Measurements from ENCODE around the gene DNAJC16.
A peak's percentile ranks its signal among the peaks of the same experiment; 100 is the strongest.
"Not testable (repeated sequence)": the region's sequence is repeated elsewhere in the genome, so short reads cannot be mapped to it uniquely, and the experiment has no call there.

Gene DNAJC16

GRCh38 chr1:15583016-15583706 lies 56.5 kb downstream of the DNAJC16 start:
- no peak for DNase-seq (ENCODE audit: low read depth in 2 of 2)

GRCh38 chr1:15584489-15585363 lies 58.1 kb downstream of the DNAJC16 start, which contains the start of gene AGMAT:
TSS of gene AGMAT (minus strand) at chr1:15585051. CDS start at chr1:15584967, 84 bp downstream.
- DNase-seq (ENCODE audit: low read depth in 2 of 2): peak in 1 of 2 donors; percentile 47

- DNase-seq (ENCODE audit: low read depth in 2 of 2): no peak
Observed at GRCh38 chr1:15592285-15592684, 65.6 kb downstream of the DNAJC16 start.

- DNase-seq (ENCODE audit: low read depth in 2 of 2): no peak
Observed at GRCh38 chr1:15595809-15596617, 69.4 kb downstream of the DNAJC16 start.

GRCh38 chr1:15598436-15598835 lies 71.8 kb downstream of the DNAJC16 start:
- no peak for DNase-seq (ENCODE audit: low read depth in 2 of 2)

- DNase-seq (ENCODE audit: low read depth in 2 of 2): peak; percentile 69 to 76
Observed at GRCh38 chr1:15603050-15603965, 76.7 kb downstream of the DNAJC16 start.

GRCh38 chr1:15603966-15604282 lies 77.3 kb downstream of the DNAJC16 start:
- DNase-seq (ENCODE audit: low read depth in 2 of 2): not testable (repeated sequence)

GRCh38 chr1:15604400-15604799 lies 77.8 kb downstream of the DNAJC16 start:
- DNase-seq (ENCODE audit: low read depth in 2 of 2): not testable (repeated sequence)

- DNase-seq (ENCODE audit: low read depth in 2 of 2): no peak
Observed at GRCh38 chr1:15605398-15606383, 79.0 kb downstream of the DNAJC16 start.

GRCh38 chr1:15609631-15610030 lies 83.0 kb downstream of the DNAJC16 start:
- DNase-seq (ENCODE audit: low read depth in 2 of 2): no peak

- DNase-seq (ENCODE audit: low read depth in 2 of 2): no peak
Observed at GRCh38 chr1:15610167-15610566, 83.5 kb downstream of the DNAJC16 start.

- no peak for DNase-seq (ENCODE audit: low read depth in 2 of 2)
Observed at GRCh38 chr1:15616373-15617172, 89.9 kb downstream of the DNAJC16 start.

GRCh38 chr1:15617173-15618076 lies 90.8 kb downstream of the DNAJC16 start, which contains the start of gene DDI2:
TSS of gene DDI2 (plus strand) at chr1:15617458. CDS start at chr1:15617671, 213 bp downstream.
- peak; percentile 83 to 86 for DNase-seq (ENCODE audit: low read depth in 2 of 2)

- no peak for DNase-seq (ENCODE audit: low read depth in 2 of 2)
Observed at GRCh38 chr1:15618077-15618654, 91.5 kb downstream of the DNAJC16 start.

GRCh38 chr1:15618655-15619525 lies 92.2 kb downstream of the DNAJC16 start:
- DNase-seq (ENCODE audit: low read depth in 2 of 2): no peak

- DNase-seq (ENCODE audit: low read depth in 2 of 2): no peak
Observed at GRCh38 chr1:15620155-15620545, 93.5 kb downstream of the DNAJC16 start.
